GM19238 (cell line): ENCODE results near the gene PFDN1.

Experiments
- DNase-seq: peaks from one replicate; pipeline ENCODE4 v3.0.0; 2011; ENCODE audit warnings: low spot score; ENCODE audit not compliant: insufficient read length

The PFDN1 gene

GRCh38 chr5:140239461-140239860, 63.4 kb downstream of the PFDN1 start:
- DNase-seq: no peak

- DNase-seq: no peak
These were observed 64.1 kb downstream of the PFDN1 start for GRCh38 chr5:140238756-140239155.

- DNase-seq: no peak
These were observed 65.9 kb downstream of the PFDN1 start for GRCh38 chr5:140236891-140237598.

GRCh38 chr5:140235791-140236551, 66.9 kb downstream of the PFDN1 start:
- DNase-seq: no peak

GRCh38 chr5:140234377-140234989, 68.4 kb downstream of the PFDN1 start:
- DNase-seq: no peak

- no peak for DNase-seq
These were observed 70.2 kb downstream of the PFDN1 start for GRCh38 chr5:140232731-140233130.

- DNase-seq: no peak
These were observed 72.5 kb downstream of the PFDN1 start for GRCh38 chr5:140230373-140230772.

GRCh38 chr5:140228364-140228837, 74.5 kb downstream of the PFDN1 start:
- DNase-seq: no peak

GRCh38 chr5:140227046-140227445, 75.9 kb downstream of the PFDN1 start:
- no peak for DNase-seq

- DNase-seq: no peak
These were observed 77.5 kb downstream of the PFDN1 start for GRCh38 chr5:140225396-140225795.

GRCh38 chr5:140224658-140225057, 78.2 kb downstream of the PFDN1 start:
- no peak for DNase-seq

GRCh38 chr5:140223567-140223966, 79.3 kb downstream of the PFDN1 start:
- no peak for DNase-seq

- no peak for DNase-seq
These were observed 80.5 kb downstream of the PFDN1 start for GRCh38 chr5:140222416-140222815.

GRCh38 chr5:140221697-140222223, 81.1 kb downstream of the PFDN1 start:
- no peak for DNase-seq

GRCh38 chr5:140220698-140221064, 82.2 kb downstream of the PFDN1 start:
- DNase-seq: no peak

GRCh38 chr5:140220032-140220697, 82.7 kb downstream of the PFDN1 start:
- no peak for DNase-seq

- DNase-seq: no peak
These were observed 83.6 kb downstream of the PFDN1 start for GRCh38 chr5:140219068-140219991.

GRCh38 chr5:140217299-140218026, 85.4 kb downstream of the PFDN1 start:
- DNase-seq: no peak

GRCh38 chr5:140216478-140217074, 86.3 kb downstream of the PFDN1 start:
- DNase-seq: no peak
